H9 (cell line): Measurements from ENCODE around the gene OXCT1. TPM values are rescaled to one million over a fixed set of nuclear protein-coding genes. Genes with fewer than 3 reads are reported as not detected.

ENCODE experiments used
- DNase-seq: peaks from one replicate; pipeline ENCODE4 v3.0.0-alpha.2; 2017
- H2AFZ ChIP-seq: one replicate; pipeline ENCODE4 v1.6.1; 2013; ENCODE audit warnings: mild to moderate bottlenecking, low read length, control low read depth, moderate library complexity
- H2AK5ac ChIP-seq: 2 replicates; pipeline ENCODE4 v1.6.1; 2013; ENCODE audit warnings: low read length, control low read depth, mixed read lengths; ENCODE audit not compliant: insufficient read length
- H2BK120ac ChIP-seq: one replicate; pipeline ENCODE4 v1.6.1; 2013; ENCODE audit warnings: low read depth, mild to moderate bottlenecking, low read length, control low read depth, inconsistent platforms; ENCODE audit not compliant: poor library complexity, severe bottlenecking
- H2BK12ac ChIP-seq: 2 replicates; pipeline ENCODE4 v1.6.1; 2013; ENCODE audit warnings: low read length, control low read depth, mixed read lengths, low read depth; ENCODE audit not compliant: insufficient read length
- H2BK15ac ChIP-seq: 2 replicates; pipeline ENCODE4 v1.6.1; 2013; ENCODE audit warnings: low read depth, low read length, control low read depth
- H2BK20ac ChIP-seq: one replicate; pipeline ENCODE4 v1.6.1; 2013; ENCODE audit warnings: low read depth, mild to moderate bottlenecking, low read length, control low read depth, inconsistent platforms; ENCODE audit not compliant: poor library complexity, severe bottlenecking
- H2BK5ac ChIP-seq: 2 replicates; pipeline ENCODE4 v1.6.1; 2013; ENCODE audit warnings: low read length, control low read depth, mixed read lengths; ENCODE audit not compliant: insufficient read length
- H3K14ac ChIP-seq: 2 replicates; pipeline ENCODE4 v1.6.1; 2013; ENCODE audit warnings: low read length, control low read depth; ENCODE audit not compliant: insufficient read depth
- H3K18ac ChIP-seq: 2 replicates; pipeline ENCODE4 v1.6.1; 2013; ENCODE audit warnings: low read depth, mild to moderate bottlenecking, mixed read lengths, low read length, control low read depth; ENCODE audit not compliant: insufficient read length
- H3K23ac ChIP-seq: 2 replicates; pipeline ENCODE4 v1.6.1; 2013; ENCODE audit warnings: low read length, control low read depth, mixed read lengths, low read depth; ENCODE audit not compliant: insufficient read length
- H3K23me2 ChIP-seq: 2 replicates; pipeline ENCODE4 v1.6.1; 2013; ENCODE audit warnings: low read depth, mild to moderate bottlenecking, mixed read lengths, low read length, control low read depth; ENCODE audit not compliant: insufficient read length, poor library complexity, severe bottlenecking
- H3K27ac ChIP-seq: 2 replicates; pipeline ENCODE4 v1.5.1; 2013; ENCODE audit warnings: low read length, control low read depth, mixed read lengths, low read depth; ENCODE audit not compliant: insufficient read length
- H3K27me3 ChIP-seq: 2 replicates; pipeline ENCODE4 v1.6.1; 2013; ENCODE audit warnings: low read length, control low read depth, inconsistent platforms; ENCODE audit not compliant: insufficient read depth
- H3K4ac ChIP-seq: 2 replicates; pipeline ENCODE4 v1.6.1; 2013; ENCODE audit warnings: low read depth, mild to moderate bottlenecking, control low read depth, inconsistent platforms, low read length, moderate library complexity
- H3K4me1 ChIP-seq: 2 replicates; pipeline ENCODE4 v1.6.1; 2013; ENCODE audit warnings: low read length, control low read depth, inconsistent platforms; ENCODE audit not compliant: insufficient read depth
- H3K4me2 ChIP-seq: 2 replicates; pipeline ENCODE4 v1.6.1; 2013; ENCODE audit warnings: low read length, control low read depth, mixed read lengths; ENCODE audit not compliant: insufficient read length, insufficient read depth
- H3K56ac ChIP-seq: 2 replicates; pipeline ENCODE4 v1.6.1; 2013; ENCODE audit warnings: low read depth, mild to moderate bottlenecking, mixed read lengths, low read length, control low read depth; ENCODE audit not compliant: insufficient read length
- H3K79me1 ChIP-seq: 2 replicates; pipeline ENCODE4 v1.6.1; 2013; ENCODE audit warnings: low read depth, mild to moderate bottlenecking, moderate library complexity, low read length, control low read depth, inconsistent platforms; ENCODE audit not compliant: insufficient read depth, poor library complexity, severe bottlenecking
- H3K79me2 ChIP-seq: 2 replicates; pipeline ENCODE4 v1.6.1; 2013; ENCODE audit warnings: low read length, control low read depth, inconsistent platforms; ENCODE audit not compliant: insufficient read depth
- H3K9ac ChIP-seq: 2 replicates; pipeline ENCODE4 v1.6.1; 2013; ENCODE audit warnings: low read length, control low read depth, mixed read lengths; ENCODE audit not compliant: insufficient read length; ENCODE audit errors: extremely low read depth
- H3K9me3 ChIP-seq: one replicate; pipeline ENCODE4 v1.6.1; 2013; ENCODE audit warnings: low read depth, low read length, inconsistent platforms; ENCODE audit not compliant: control insufficient read depth
- H3T11ph ChIP-seq: one replicate; pipeline ENCODE4 v1.6.1; 2013; ENCODE audit warnings: mild to moderate bottlenecking, low read length, control low read depth, inconsistent platforms
- H4K20me1 ChIP-seq: one replicate; pipeline ENCODE4 v1.6.1; 2013; ENCODE audit not compliant: control insufficient read depth, insufficient read length, insufficient read depth
- H4K5ac ChIP-seq: 2 replicates; pipeline ENCODE4 v1.6.1; 2013; ENCODE audit warnings: low read depth, mild to moderate bottlenecking, mixed read lengths, low read length, control low read depth; ENCODE audit not compliant: insufficient read length
- H4K8ac ChIP-seq: replicated peaks from 2 replicates; pipeline ENCODE4 v1.6.1; 2013; ENCODE audit warnings: low read length, control low read depth, mixed read lengths, low read depth; ENCODE audit not compliant: insufficient read length
- H4K91ac ChIP-seq: 2 replicates; pipeline ENCODE4 v1.6.1; 2013; ENCODE audit warnings: low read depth, mild to moderate bottlenecking, moderate library complexity, mixed read lengths, low read length, control low read depth; ENCODE audit not compliant: insufficient read length
- H3K27ac Mint-ChIP-seq, 3 experiments: 2 replicates in 2 of 3; 3 replicates in 1 of 3; pipeline ENCODE4 v1.8.0; 2020 to 2021; ENCODE audit warnings: mixed read lengths in 3 of 3, mild to moderate bottlenecking in 1 of 3, moderate library complexity in 1 of 3
- H3K27me3 Mint-ChIP-seq: 2 replicates; pipeline ENCODE4 v1.8.0; 2021; ENCODE audit warnings: low read depth, mild to moderate bottlenecking, moderate library complexity, mixed read lengths
- H3K36me3 Mint-ChIP-seq, 3 experiments: 2 replicates in 2 of 3; 3 replicates in 1 of 3; pipeline ENCODE4 v1.8.0; 2020 to 2021; ENCODE audit warnings: low read depth in 3 of 3, mixed read lengths in 3 of 3; ENCODE audit not compliant: insufficient read depth in 1 of 3
- H3K4me1 Mint-ChIP-seq, 2 experiments: 2 replicates each; pipeline ENCODE4 v1.8.0; 2020; ENCODE audit warnings: mixed read lengths in 2 of 2
- H3K4me3 Mint-ChIP-seq, 2 experiments: 2 replicates in 1 of 2; 3 replicates in 1 of 2; pipeline ENCODE4 v1.8.0; 2020 to 2021; ENCODE audit warnings: mild to moderate bottlenecking in 2 of 2, mixed read lengths in 2 of 2, moderate library complexity in 1 of 2
- H3K9me3 Mint-ChIP-seq, 2 experiments: 2 replicates in 1 of 2; 3 replicates in 1 of 2; pipeline ENCODE4 v1.8.0; 2020; ENCODE audit warnings: mild to moderate bottlenecking in 2 of 2, mixed read lengths in 2 of 2, moderate library complexity in 1 of 2
- CTCF ChIP-seq: fragments of 200-600 bp; sonication (generic); conservative IDR thresholded peaks from 3 replicates; pipeline ENCODE4 v1.8.0; 2021; ENCODE audit warnings: antibody characterized with exemption, mild to moderate bottlenecking
- total RNA-seq: library from RNA; stranded (reverse); gene quantifications from 2 replicates; pipeline ENCODE4 v1.2.1, GENCODE V29; 2021

The OXCT1 gene
- total RNA-seq, 1 experiment from 2014 or later: 25.6 TPM

GRCh38 chr5:41885286-41885685, 15.1 kb upstream of the OXCT1 start:
- no peak for TF ChIP-seq CTCF
- no peak overlapping the region for H4K91ac ChIP-seq
- no peak overlapping the region for H2BK12ac ChIP-seq
- no peak overlapping the region for H4K5ac ChIP-seq
- no peaks in the 10 kb centered on the region for H3K79me1 ChIP-seq
- no peak overlapping the region for H3K9ac ChIP-seq
- no peak overlapping the region for H2AFZ ChIP-seq
- no peak overlapping the region for H2BK20ac ChIP-seq
- no peak overlapping the region for H4K8ac ChIP-seq
- Mint-ChIP-seq H3K9me3 (peaks cover 12 to 13% of the 10 kb centered on the region in 2 experiments), H3K27me3 (no peaks in the 10 kb centered on the region; the same call in 1 of the 2 replicates), H3K27ac (no peak overlapping the region), H3K4me3 (no peak overlapping the region), H3K4me1 (no peaks in the 10 kb centered on the region), H3K36me3 (peaks cover 2 to 7% (median 5%) of the 10 kb centered on the region in 3 experiments; a peak in 3 of 7 replicates)
- no peak overlapping the region for H3K4me2 ChIP-seq
- no peak overlapping the region for H3K4ac ChIP-seq
- H3K23ac ChIP-seq: no peak overlapping the region
- H3K27ac ChIP-seq: no peak overlapping the region
- no peak overlapping the region for H2BK15ac ChIP-seq
- no peaks in the 10 kb centered on the region for H3K27me3 ChIP-seq
- no peak overlapping the region for H2BK5ac ChIP-seq
- no peak for DNase-seq
- no peaks in the 10 kb centered on the region for H3K23me2 ChIP-seq
- H2AK5ac ChIP-seq: no peak overlapping the region
- H3T11ph ChIP-seq: no peak overlapping the region
- H3K18ac ChIP-seq: no peak overlapping the region
- no peak overlapping the region for H2BK120ac ChIP-seq
- no peaks in the 10 kb centered on the region for H3K9me3 ChIP-seq
- H4K20me1 ChIP-seq: no peaks in the 10 kb centered on the region
- no peaks in the 10 kb centered on the region for H3K79me2 ChIP-seq
- H3K56ac ChIP-seq: no peak overlapping the region
- H3K14ac ChIP-seq: no peak overlapping the region
- no peaks in the 10 kb centered on the region for H3K4me1 ChIP-seq
